Adrenal gland (tissue), 12 donors: ENCODE results near the gene FBN3. TPM values are rescaled to one million over a fixed set of nuclear protein-coding genes. Genes with fewer than 3 reads are reported as not detected.

Experiments used
- DNase-seq, 7 donors: peaks; one replicate each; pipeline ENCODE4 v3.0.0-alpha.2; 2019 to 2020
- H3K27ac ChIP-seq, 5 donors: fragments of 200-600 bp; sonication (generic) in 4 of 5; 1 replicate in 3 of 5; 2 replicates in 2 of 5; pipeline versions ENCODE4 v1.5.1 to v1.8.0; 2016 to 2020; ENCODE audit warnings: mild to moderate bottlenecking in 1 of 5
- H3K27me3 ChIP-seq: fragments of 200-600 bp; 2 replicates; pipeline ENCODE4 v1.8.0; 2021
- H3K36me3 ChIP-seq, 2 donors: fragments of 200-600 bp; replicated peaks in 1 of 2; 1 replicate in 1 of 2; 2 replicates in 1 of 2; pipeline versions ENCODE4 v1.5.1 to v1.8.0; 2018 to 2022
- H3K4me1 ChIP-seq, 2 donors: fragments of 200-600 bp; replicated peaks in 1 of 2; 1 replicate in 1 of 2; 2 replicates in 1 of 2; pipeline versions ENCODE4 v1.5.1 to v1.8.0; 2018 to 2021
- H3K4me3 ChIP-seq, 4 donors: fragments of 200-600 bp; sonication (generic) in 3 of 4; one replicate each; pipeline ENCODE4 v1.5.1; 2016 to 2018
- H3K9me3 ChIP-seq, 3 donors: fragments of 200-600 bp; sonication (generic) in 1 of 3; replicated peaks in 1 of 3; 1 replicate in 2 of 3; 2 replicates in 1 of 3; pipeline versions ENCODE4 v1.5.1 to v1.8.0; 2016 to 2021
- POLR2A ChIP-seq, 2 donors: fragments of 450-650 bp; IDR thresholded peaks; one replicate each; pipeline ENCODE4 v1.6.1; 2017; ENCODE audit warnings: antibody characterized with exemption in 2 of 2, mild to moderate bottlenecking in 2 of 2, moderate library complexity in 1 of 2
- WGBS, 4 donors: extraction: QIAGEN DNeasy Blood & Tissue Kit in 2 of 4; methylation state at CpG; one replicate each; pipeline versions ENCODE4 v1.1.5 to v1.1.7; 2013 to 2017; 5-methylcytosine and 5-hydroxymethylcytosine counted together
- intact Hi-C, 2 donors: fragments of 100-400 bp; cut with DNase I; formaldehyde crosslinking; loops; one replicate each; pipeline versions ENCODE4 v1.14.1 to v1.15.0; 2022 to 2023
- polyA plus RNA-seq, 3 donors: library from polyadenylated mRNA; stranded (reverse); fragments of 200-250 nt in 2 of 3; fragments of 350-450 nt in 1 of 3; fragmentation: Illumina TruSeq in 1 of 3; extraction: RNeasy Lipid Tissue Mini Kit (QIAGEN cat#74804) in 1 of 3; gene quantifications; one replicate each; pipeline ENCODE4 v1.2.3, GENCODE V29; 2013 to 2014
- total RNA-seq, 9 donors: library from RNA; depleted of rRNA in 4 of 9; stranded (reverse); fragments of >200 nt in 4 of 9; fragments of 120-200 nt in 1 of 9; fragmentation: NEBNext Ultra II Directional in 1 of 9; extraction: Animal tissue kit (Norgen Biotek cat#: 25700) in 1 of 9; gene quantifications; one replicate each; pipeline versions ENCODE4 v1.1.0 to v1.2.4, GENCODE V29; 2013 to 2023
- TF ChIP-seq, protein P1 (sequence below), 6 experiments: fragments of 450-650 bp in 4 of 6; fragments of 200-600 bp in 2 of 6; sonication (generic) in 1 of 6; IDR thresholded peaks; 1 replicate in 5 of 6; 2 replicates in 1 of 6; pipeline versions ENCODE4 v1.5.1 to v1.8.0; 2016 to 2021; ENCODE audit warnings: antibody characterized with exemption in 6 of 6, mild to moderate bottlenecking in 2 of 6, moderate library complexity in 1 of 6
- donor health status: healthy with polysubstance abuse.
- donor health status: Bipolar disorder and iron deficiency.
- donor health status: DM: yes; HTN: yes; CAD: no.
- donor health status: DM: no; HTN: no; CAD: no.
- donor health status: DM: no; HTN: no; CAD: no.
- donor health status: DM: yes; HTN: yes; CAD: no.

FBN3 gene
- total and polyA plus RNA-seq, 12 donors, result 0.03 to 0.64 (median 0.16) TPM; not detected in 8

DNA sequence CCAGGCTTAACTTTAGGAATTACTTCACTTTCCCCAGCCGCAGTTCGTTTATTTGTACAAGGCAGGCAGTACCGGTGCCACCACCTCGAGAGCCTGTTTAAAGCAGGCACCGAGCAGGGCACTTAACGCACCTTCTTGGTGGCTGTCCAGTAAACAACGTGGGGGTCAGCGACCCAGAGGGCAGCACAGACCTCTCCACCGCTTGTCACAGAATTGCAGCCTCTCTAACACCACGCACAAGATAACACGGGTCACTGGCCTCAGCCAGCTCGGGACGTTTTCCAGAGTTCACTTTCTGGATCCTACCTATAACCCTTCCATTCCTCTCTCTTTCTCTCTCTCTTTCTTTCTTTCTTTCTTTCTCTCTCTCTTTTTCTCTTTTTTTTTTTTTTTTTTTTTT lies 127.1 kb downstream of the FBN3 start:
- Histone ChIP-seq H3K27me3 (no peaks in the 10 kb centered on the region), H3K4me3 (no peak overlapping the region), H3K9me3 (no peaks in the 10 kb centered on the region), H3K27ac (no peak overlapping the region), H3K36me3 (no peaks in the 10 kb centered on the region), H3K4me1 (no peaks in the 10 kb centered on the region)
- WGBS, 4 donors, result 87 to 97% (median 92%) methylated on average over 13 of the region's 13 CpGs
- no peak for TF ChIP-seq POLR2A (IDR thresholded peaks at IDR 0.05)
- TF ChIP-seq, protein P1, sequence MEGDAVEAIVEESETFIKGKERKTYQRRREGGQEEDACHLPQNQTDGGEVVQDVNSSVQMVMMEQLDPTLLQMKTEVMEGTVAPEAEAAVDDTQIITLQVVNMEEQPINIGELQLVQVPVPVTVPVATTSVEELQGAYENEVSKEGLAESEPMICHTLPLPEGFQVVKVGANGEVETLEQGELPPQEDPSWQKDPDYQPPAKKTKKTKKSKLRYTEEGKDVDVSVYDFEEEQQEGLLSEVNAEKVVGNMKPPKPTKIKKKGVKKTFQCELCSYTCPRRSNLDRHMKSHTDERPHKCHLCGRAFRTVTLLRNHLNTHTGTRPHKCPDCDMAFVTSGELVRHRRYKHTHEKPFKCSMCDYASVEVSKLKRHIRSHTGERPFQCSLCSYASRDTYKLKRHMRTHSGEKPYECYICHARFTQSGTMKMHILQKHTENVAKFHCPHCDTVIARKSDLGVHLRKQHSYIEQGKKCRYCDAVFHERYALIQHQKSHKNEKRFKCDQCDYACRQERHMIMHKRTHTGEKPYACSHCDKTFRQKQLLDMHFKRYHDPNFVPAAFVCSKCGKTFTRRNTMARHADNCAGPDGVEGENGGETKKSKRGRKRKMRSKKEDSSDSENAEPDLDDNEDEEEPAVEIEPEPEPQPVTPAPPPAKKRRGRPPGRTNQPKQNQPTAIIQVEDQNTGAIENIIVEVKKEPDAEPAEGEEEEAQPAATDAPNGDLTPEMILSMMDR (IDR thresholded peaks at IDR 0.05), result no peak
- intact Hi-C loops, result no loop called here
- no peak for DNase-seq

DNA sequence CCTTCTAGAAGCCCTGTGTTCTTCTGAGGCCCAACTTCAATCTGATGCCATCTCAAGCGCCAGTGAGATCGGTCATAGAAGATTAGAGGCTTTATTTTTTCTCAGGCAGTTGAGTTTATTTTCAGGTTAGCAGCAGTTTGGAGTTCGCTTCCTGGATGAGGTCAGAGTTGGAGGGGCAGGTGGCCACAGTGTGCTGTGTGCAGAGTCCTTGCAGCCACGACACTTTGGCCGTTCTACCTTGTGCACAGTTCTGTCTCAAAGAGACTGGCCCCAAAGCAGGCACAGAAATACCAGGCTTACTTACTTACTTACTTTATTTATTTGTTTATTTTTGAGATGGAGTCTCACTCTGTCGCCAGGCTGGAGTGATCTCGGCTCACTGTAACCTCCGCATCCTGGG lies 128.0 kb downstream of the FBN3 start:
- Histone ChIP-seq H3K4me1 (no peaks in the 10 kb centered on the region), H3K36me3 (no peaks in the 10 kb centered on the region), H3K4me3 (no peak overlapping the region), H3K9me3 (no peaks in the 10 kb centered on the region), H3K27ac (no peak overlapping the region), H3K27me3 (no peaks in the 10 kb centered on the region)
- DNase-seq, result no peak
- TF ChIP-seq, protein P1 (IDR thresholded peaks at IDR 0.05), result no peak
- TF ChIP-seq POLR2A (IDR thresholded peaks at IDR 0.05), result no peak
- 87 to 93% (median 91%) methylated on average over 8 of the region's 8 CpGs for WGBS, 4 donors
- intact Hi-C loops, result no loop called here

DNA sequence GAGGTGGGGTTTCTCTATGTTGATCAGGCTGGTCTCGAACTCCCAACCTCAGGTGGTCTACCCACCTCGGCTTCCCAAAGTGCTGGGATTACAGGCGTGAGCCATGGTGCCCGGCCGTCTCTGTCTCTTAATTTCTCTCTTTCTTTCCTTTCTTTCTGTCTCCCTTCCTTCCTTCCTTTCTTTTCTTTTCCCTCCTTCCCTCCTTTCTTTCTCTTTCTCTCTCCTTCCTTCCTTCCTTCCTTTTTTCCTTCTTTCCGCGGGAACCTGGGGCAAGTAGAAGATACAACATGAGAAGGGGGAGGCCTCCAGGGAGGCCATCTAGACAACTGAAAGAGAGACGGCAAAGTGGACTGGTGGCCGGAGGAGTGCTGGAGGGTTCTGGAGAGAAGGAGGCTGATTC lies 128.7 kb downstream of the FBN3 start:
- H3K27ac ChIP-seq, result no peak overlapping the region
- TF ChIP-seq POLR2A (IDR thresholded peaks at IDR 0.05), result no peak
- TF ChIP-seq, protein P1 (IDR thresholded peaks at IDR 0.05), result no peak
- H3K27me3 ChIP-seq, result no peaks in the 10 kb centered on the region
- H3K4me1 ChIP-seq, result no peaks in the 10 kb centered on the region
- DNase-seq, result no peak
- H3K4me3 ChIP-seq, result no peak overlapping the region
- no peaks in the 10 kb centered on the region for H3K9me3 ChIP-seq
- no peaks in the 10 kb centered on the region for H3K36me3 ChIP-seq
- intact Hi-C loops, result no loop called here
- WGBS, 4 donors, result 76 to 83% (median 81%) methylated on average over 9 of the region's 9 CpGs

DNA sequence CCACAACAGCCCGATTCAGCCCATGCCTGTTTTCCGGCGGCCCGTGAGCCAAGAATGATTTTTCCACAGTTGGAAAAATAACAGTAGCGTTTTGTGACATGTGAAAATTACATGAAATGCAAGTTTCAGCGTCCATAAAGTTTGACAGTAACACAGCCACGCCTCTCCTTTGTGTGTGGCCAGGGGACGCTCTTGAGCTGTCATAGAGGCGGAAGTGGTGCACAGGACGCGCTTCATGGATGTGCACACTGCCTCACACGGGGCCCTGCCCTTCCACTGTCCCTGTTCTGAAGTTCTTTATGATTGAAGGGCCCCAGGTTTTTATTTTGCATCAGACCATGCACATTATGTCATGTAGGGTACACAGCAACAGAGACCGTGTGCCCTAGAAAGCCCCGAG lies 131.6 kb downstream of the FBN3 start:
- Histone ChIP-seq H3K36me3 (no peaks in the 10 kb centered on the region), H3K27ac (no peak overlapping the region), H3K4me1 (no peaks in the 10 kb centered on the region), H3K27me3 (no peaks in the 10 kb centered on the region), H3K9me3 (no peaks in the 10 kb centered on the region), H3K4me3 (no peak overlapping the region)
- DNase-seq, result no peak
- TF ChIP-seq, protein P1 (IDR thresholded peaks at IDR 0.05), result peak in 1 of 6 experiments; percentile 11
- no peak for TF ChIP-seq POLR2A (IDR thresholded peaks at IDR 0.05)
- intact Hi-C loops, result no loop called here
- WGBS, 4 donors, result 72 to 79% (median 75%) methylated on average over 14 of the region's 14 CpGs

Other genes starting within 250 kb of the FBN3 start
- 10 to 100 TPM in 6 of 9 donors, 1 to 10 TPM in 3; 6.8 to 41.2 (median 19.4) TPM for gene MAP2K7, start 245.7 kb downstream of the FBN3 start, total RNA-seq
- gene MAP2K7, start 245.7 kb downstream of the FBN3 start, polyA plus RNA-seq, result 100 to 1,000 TPM in 1 of 3 donors, 10 to 100 TPM in 1, 1 to 10 TPM in 1; 7.5 to 110 (median 21.7) TPM
- 1 to 10 TPM in 3 of 9 donors, under 1 TPM in 3, not detected in 3; 0.23 to 7.0 (median 1.4) TPM for gene TGFBR3L, start 234.8 kb downstream of the FBN3 start, total RNA-seq
- gene TGFBR3L, start 234.8 kb downstream of the FBN3 start, polyA plus RNA-seq, result 1 to 10 TPM in 2 of 3 donors, under 1 TPM in 1; 0.62 to 3.3 (median 1.2) TPM
- gene SNAPC2, start 229.3 kb downstream of the FBN3 start, total RNA-seq, result 10 to 100 TPM; 12.7 to 38.2 (median 22.1) TPM
- 10 to 100 TPM in 2 of 3 donors, 1 to 10 TPM in 1; 8.2 to 20.7 (median 16.0) TPM for gene SNAPC2, start 229.3 kb downstream of the FBN3 start, polyA plus RNA-seq
- 10 to 100 TPM in 5 of 9 donors, 1 to 10 TPM in 4; 1.3 to 17.9 (median 10.6) TPM for gene CTXN1, start 223.5 kb downstream of the FBN3 start, total RNA-seq
- gene CTXN1, start 223.5 kb downstream of the FBN3 start, polyA plus RNA-seq, result 10 to 100 TPM in 2 of 3 donors, not detected in 1; 10.4 to 12.2 TPM
- 10 to 100 TPM; 48.1 to 88.2 (median 58.9) TPM for gene TIMM44, start 205.9 kb downstream of the FBN3 start, total RNA-seq
- 100 to 1,000 TPM in 2 of 3 donors, 10 to 100 TPM in 1; 58.3 to 218 (median 183) TPM for gene TIMM44, start 205.9 kb downstream of the FBN3 start, polyA plus RNA-seq
- 10 to 100 TPM; 16.8 to 78.9 (median 67.0) TPM for gene ELAVL1, start 144.0 kb downstream of the FBN3 start, total RNA-seq
- gene ELAVL1, start 144.0 kb downstream of the FBN3 start, polyA plus RNA-seq, result 10 to 100 TPM; 12.8 to 53.5 (median 15.9) TPM
- gene CCL25, start 96.8 kb downstream of the FBN3 start, total RNA-seq, result under 1 TPM in 2 of 9 donors, not detected in 7; 0.11 to 0.78 TPM
- not detected for gene CCL25, start 96.8 kb downstream of the FBN3 start, polyA plus RNA-seq
- 10 to 100 TPM; 11.7 to 64.4 (median 33.9) TPM for gene CERS4, start 59.8 kb upstream of the FBN3 start, total RNA-seq
- 10 to 100 TPM in 2 of 3 donors, 1 to 10 TPM in 1; 5.5 to 34.9 (median 26.5) TPM for gene CERS4, start 59.8 kb upstream of the FBN3 start, polyA plus RNA-seq
- 100 to 1,000 TPM in 1 of 9 donors, 10 to 100 TPM in 8; 29.7 to 129 (median 57.4) TPM for gene CD320, start 158.8 kb upstream of the FBN3 start, total RNA-seq
- 10 to 100 TPM; 12.0 to 61.4 (median 34.1) TPM for gene CD320, start 158.8 kb upstream of the FBN3 start, polyA plus RNA-seq
- gene NDUFA7, start 171.8 kb upstream of the FBN3 start, total RNA-seq, result 100 to 1,000 TPM in 1 of 9 donors, 10 to 100 TPM in 7, 1 to 10 TPM in 1; 5.3 to 208 (median 73.7) TPM
- gene NDUFA7, start 171.8 kb upstream of the FBN3 start, polyA plus RNA-seq, result 100 to 1,000 TPM; 140 to 502 (median 202) TPM
- gene RPS28, start 171.9 kb upstream of the FBN3 start, total RNA-seq, result 1,000 to 10,000 TPM in 4 of 9 donors, 100 to 1,000 TPM in 5; 220 to 1,896 (median 578) TPM
- gene RPS28, start 171.9 kb upstream of the FBN3 start, polyA plus RNA-seq, result 1,000 to 10,000 TPM in 1 of 3 donors, 100 to 1,000 TPM in 2; 155 to 1,715 (median 649) TPM
- 10 to 100 TPM in 7 of 9 donors, 1 to 10 TPM in 2; 6.8 to 27.7 (median 16.4) TPM for gene KANK3, start 193.7 kb upstream of the FBN3 start, total RNA-seq
- gene KANK3, start 193.7 kb upstream of the FBN3 start, polyA plus RNA-seq, result 10 to 100 TPM in 2 of 3 donors, under 1 TPM in 1; 0.38 to 27.8 (median 23.6) TPM
- 100 to 1,000 TPM in 2 of 9 donors, 10 to 100 TPM in 5, 1 to 10 TPM in 1, under 1 TPM in 1; 0.33 to 141 (median 23.3) TPM for gene ANGPTL4, start 214.6 kb upstream of the FBN3 start, total RNA-seq
- 10 to 100 TPM in 2 of 3 donors, 1 to 10 TPM in 1; 4.9 to 54.0 (median 46.8) TPM for gene ANGPTL4, start 214.6 kb upstream of the FBN3 start, polyA plus RNA-seq
- gene RAB11B, start 240.8 kb upstream of the FBN3 start, total RNA-seq, result 100 to 1,000 TPM in 3 of 9 donors, 10 to 100 TPM in 6; 10.7 to 155 (median 79.5) TPM
- 100 to 1,000 TPM in 1 of 3 donors, 10 to 100 TPM in 2; 24.6 to 147 (median 64.9) TPM for gene RAB11B, start 240.8 kb upstream of the FBN3 start, polyA plus RNA-seq